Endothelial cell (in vitro differentiated cells): ENCODE data around the gene UCKL1. TPM values are rescaled to one million over a fixed set of nuclear protein-coding genes. Genes with fewer than 3 reads are reported as not detected.
A peak's percentile ranks its signal among the peaks of the same experiment; 100 is the strongest.

ENCODE experiments used
- DNase-seq: peaks from one replicate; pipeline ENCODE4 v3.0.0; 2021; ENCODE audit warnings: low spot score
- H3K27ac Mint-ChIP-seq: one replicate; pipeline ENCODE4 v1.8.0; 2021; ENCODE audit warnings: mixed read lengths, inconsistent platforms; ENCODE audit not compliant: unreplicated experiment
- H3K27me3 Mint-ChIP-seq: one replicate; pipeline ENCODE4 v1.8.0; 2021; ENCODE audit warnings: mild to moderate bottlenecking, moderate library complexity, mixed read lengths, inconsistent platforms; ENCODE audit not compliant: unreplicated experiment
- H3K36me3 Mint-ChIP-seq: one replicate; pipeline ENCODE4 v1.8.0; 2021; ENCODE audit warnings: mild to moderate bottlenecking, low read depth, mixed read lengths, inconsistent platforms; ENCODE audit not compliant: unreplicated experiment
- H3K4me1 Mint-ChIP-seq: one replicate; pipeline ENCODE4 v1.8.0; 2021; ENCODE audit warnings: mild to moderate bottlenecking, mixed read lengths, inconsistent platforms; ENCODE audit not compliant: unreplicated experiment
- H3K4me3 Mint-ChIP-seq: one replicate; pipeline ENCODE4 v1.8.0; 2021; ENCODE audit warnings: mild to moderate bottlenecking, mixed read lengths, inconsistent platforms; ENCODE audit not compliant: unreplicated experiment
- H3K9me3 Mint-ChIP-seq: one replicate; pipeline ENCODE4 v1.8.0; 2021; ENCODE audit warnings: mixed read lengths, inconsistent platforms; ENCODE audit not compliant: unreplicated experiment
- CTCF ChIP-seq: fragments of 200-600 bp; sonication (generic); IDR thresholded peaks from one replicate; pipeline ENCODE4 v1.5.0; 2021; ENCODE audit warnings: antibody characterized with exemption; ENCODE audit not compliant: unreplicated experiment
- total RNA-seq: library from RNA; stranded (reverse); fragmentation: NEBNext Ultra II Directional; extraction: Animal tissue kit (Norgen Biotek cat#: 25700); gene quantifications from one replicate; pipeline ENCODE4 v1.2.1, GENCODE V29; 2021; ENCODE audit not compliant: unreplicated experiment

The UCKL1 gene
- total RNA-seq, 1 donor from 2014 or later: 40.1 TPM

- TF ChIP-seq CTCF: no peak
- Mint-ChIP-seq H3K4me1 (peaks cover 30% of the 10 kb centered on the region), H3K36me3 (peaks cover 16% of the 10 kb centered on the region), H3K9me3 (no peaks in the 10 kb centered on the region), H3K27ac (peak within 1 kb of the TSS; percentile 67), H3K4me3 (peak within 1 kb of the TSS; percentile 95), H3K27me3 (peaks cover 12% of the 10 kb centered on the region)
- DNase-seq: peak; percentile 66
Observed at GRCh38 chr20:63979557-63980316, 23.5 kb upstream of the UCKL1 start, which contains the start of gene SAMD10. SAMD10 (minus strand) TSS chr20:63979642; CDS start chr20:63979467, 175 bp downstream.

- H3K36me3 Mint-ChIP-seq: peaks cover 12% of the 10 kb centered on the region
- DNase-seq: no peak
- no peaks in the 10 kb centered on the region for H3K9me3 Mint-ChIP-seq
- TF ChIP-seq CTCF: no peak
- peaks cover 30% of the 10 kb centered on the region for H3K4me1 Mint-ChIP-seq
- peaks cover 12% of the 10 kb centered on the region for H3K27me3 Mint-ChIP-seq
- no peak overlapping the region for H3K27ac Mint-ChIP-seq
- peak overlapping the region; percentile 85 for H3K4me3 Mint-ChIP-seq
Observed at GRCh38 chr20:63979229-63979556, 23.0 kb upstream of the UCKL1 start.

- Mint-ChIP-seq H3K27ac (peak overlapping the region; percentile 67), H3K27me3 (peaks cover 12% of the 10 kb centered on the region), H3K4me1 (peaks cover 30% of the 10 kb centered on the region), H3K4me3 (peak overlapping the region; percentile 85), H3K9me3 (no peaks in the 10 kb centered on the region), H3K36me3 (peaks cover 13% of the 10 kb centered on the region)
- TF ChIP-seq CTCF: no peak
- DNase-seq: peak; percentile 66
Observed at GRCh38 chr20:63978319-63979228, 22.4 kb upstream of the UCKL1 start.

GRCh38 chr20:63977739-63978276 is 21.6 kb upstream of the UCKL1 start:
- Mint-ChIP-seq H3K27ac (no peak overlapping the region), H3K36me3 (peaks cover 18% of the 10 kb centered on the region), H3K9me3 (no peaks in the 10 kb centered on the region), H3K4me3 (no peak overlapping the region), H3K4me1 (peaks cover 31% of the 10 kb centered on the region), H3K27me3 (peaks cover 12% of the 10 kb centered on the region)
- TF ChIP-seq CTCF: no peak
- no peak for DNase-seq
